Activated naive CD4-positive, alpha-beta T cell treated with anti-CD3 and anti-CD28 coated beads, Interleukin-2, amount 50 U/mL, for 16 hours (primary cell): Measurements from ENCODE around the gene CLSTN2.

Experiments
- DNase-seq: peaks from one replicate; pipeline ENCODE4 v3.0.0-alpha.2; 2020

Gene CLSTN2

DNA sequence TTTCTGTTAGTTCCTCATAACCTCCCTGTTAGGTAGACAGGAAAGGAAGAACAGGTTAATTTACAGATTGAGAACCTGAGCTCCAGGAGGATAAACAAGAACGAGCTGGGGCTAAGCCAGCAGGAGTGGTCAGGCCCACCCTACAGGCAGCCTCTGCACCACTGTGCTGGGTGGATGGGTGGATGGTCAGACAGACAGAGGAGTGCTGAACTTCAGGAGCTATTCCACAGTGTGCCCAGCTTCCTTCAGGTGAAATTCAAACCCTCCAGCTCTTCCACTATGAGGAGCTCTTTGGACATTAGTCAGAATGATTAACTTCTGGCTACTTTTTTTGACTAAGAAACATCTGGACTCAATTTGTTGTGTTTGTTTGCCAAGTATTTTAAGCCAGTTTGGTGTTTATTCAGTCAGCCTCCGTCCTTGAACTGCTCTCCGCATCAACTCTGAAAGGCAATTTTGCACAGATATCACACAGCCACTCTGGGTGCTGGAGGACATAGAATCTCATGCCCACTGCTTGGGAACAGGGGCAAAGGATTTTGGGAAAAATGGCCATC, 361.9 kb downstream of the CLSTN2 start:
- no peak for DNase-seq

- no peak for DNase-seq
These were observed 363.1 kb downstream of the CLSTN2 start for GRCh38 chr3:140298043-140298442.

DNA sequence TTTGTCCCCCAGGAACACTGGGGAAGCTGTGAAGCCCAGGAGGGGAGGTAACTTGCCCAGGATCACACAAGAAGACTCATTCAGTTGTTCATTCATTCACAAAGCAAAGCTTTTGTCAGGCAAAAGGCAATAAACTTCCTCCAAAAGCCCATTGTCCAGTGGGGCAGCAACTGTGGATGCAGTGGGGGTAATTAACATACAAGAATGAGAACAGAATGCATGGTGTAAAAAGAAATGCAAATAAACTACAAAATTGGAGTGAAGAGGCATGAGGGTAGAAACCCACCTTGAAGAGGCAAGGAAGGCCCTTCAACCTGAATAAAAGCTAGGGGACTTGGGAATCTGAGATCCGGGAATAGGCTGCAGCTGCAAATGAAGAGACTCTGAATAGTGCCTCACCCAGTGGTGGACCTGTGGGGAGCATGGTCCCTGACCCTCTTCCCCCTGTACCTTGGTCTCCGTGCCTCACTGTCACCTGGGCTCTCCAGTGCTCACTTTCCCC, 363.6 kb downstream of the CLSTN2 start:
- no peak for DNase-seq

- no peak for DNase-seq
These were observed 368.9 kb downstream of the CLSTN2 start for GRCh38 chr3:140303875-140304274.

- no peak for DNase-seq
These were observed 373.6 kb downstream of the CLSTN2 start for GRCh38 chr3:140308535-140308934.

DNA sequence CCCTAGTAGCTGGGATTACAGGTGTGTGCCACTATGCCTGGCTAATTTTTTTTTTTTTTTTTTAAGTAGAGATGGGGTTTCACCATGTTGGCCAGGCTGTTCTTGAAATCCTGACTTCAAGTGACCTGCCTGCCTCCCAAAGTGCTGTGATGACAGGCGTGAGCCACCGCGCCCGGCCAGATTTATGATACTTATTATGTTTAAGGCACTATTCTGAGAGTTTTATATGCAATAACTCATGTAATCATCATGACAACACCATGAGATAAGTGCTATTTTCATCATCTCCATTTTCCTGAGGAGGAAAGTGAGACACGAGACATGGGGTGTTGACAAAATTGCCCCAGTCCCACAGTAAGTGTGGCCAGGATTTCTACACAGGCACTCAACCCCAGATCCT, 376.4 kb downstream of the CLSTN2 start:
- no peak for DNase-seq

DNA sequence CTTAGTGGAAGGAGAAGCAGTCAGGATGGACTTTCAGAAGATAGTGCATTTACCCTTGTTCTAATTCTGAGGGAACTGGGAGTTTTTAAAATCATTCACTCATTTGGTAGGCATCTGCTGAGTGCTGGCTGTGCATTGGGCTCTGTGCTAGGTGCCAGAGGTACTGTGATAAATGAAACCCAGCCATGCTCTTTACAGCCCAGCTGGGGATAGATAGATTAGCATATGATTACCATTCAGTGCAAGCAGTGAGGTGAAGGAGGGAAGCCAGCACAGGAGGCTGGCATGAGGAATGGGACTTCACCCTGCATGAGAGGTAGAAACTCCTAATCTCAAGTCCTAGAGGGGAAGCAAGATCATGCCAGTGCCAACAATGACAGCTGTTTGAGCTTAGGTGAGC, 381.0 kb downstream of the CLSTN2 start:
- no peak for DNase-seq

DNA sequence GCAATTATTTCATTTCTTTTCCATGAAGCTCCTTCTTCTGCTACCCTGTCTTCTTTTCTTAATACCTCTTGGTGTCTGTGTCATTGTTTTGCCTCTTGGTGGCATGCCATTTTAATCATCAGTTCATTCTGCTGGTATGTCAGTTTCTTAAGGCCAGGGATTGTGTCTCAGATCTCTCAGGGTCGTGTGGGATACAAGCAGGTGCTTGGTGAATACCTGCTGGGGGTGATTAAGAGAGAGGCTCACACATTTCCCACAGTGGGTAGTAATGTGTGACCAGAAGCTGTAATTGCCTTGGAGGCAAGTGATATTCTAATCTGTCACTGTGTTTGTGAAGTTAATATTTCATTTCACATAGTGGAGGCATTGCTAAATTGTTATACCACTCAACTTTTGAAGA, 381.5 kb downstream of the CLSTN2 start:
- no peak for DNase-seq

DNA sequence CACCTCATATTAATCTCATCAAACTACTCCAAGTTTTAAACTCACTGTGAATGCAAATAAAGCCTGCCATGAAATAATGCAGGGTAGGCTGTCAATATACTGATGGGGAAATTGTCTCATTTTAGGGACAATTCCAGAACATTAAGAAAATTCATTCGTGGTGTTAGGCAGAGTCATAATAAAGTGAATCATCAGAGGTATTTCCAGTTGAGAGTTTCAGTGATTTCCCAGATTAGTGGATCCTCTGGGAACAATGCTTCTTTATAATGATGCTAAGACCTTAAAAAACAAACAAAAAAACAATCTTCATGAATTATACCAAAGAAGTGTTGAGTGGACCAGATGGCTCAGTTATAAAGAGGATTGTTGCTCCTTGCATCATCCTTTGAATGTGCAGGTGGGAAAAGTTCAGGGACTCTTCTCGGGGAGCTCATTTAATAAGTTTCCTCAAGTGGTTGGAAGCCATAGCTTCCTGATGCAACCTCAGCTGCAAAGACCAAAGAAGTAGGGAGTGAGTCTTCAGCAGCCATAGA, 381.9 kb downstream of the CLSTN2 start:
- DNase-seq, result no peak

DNA sequence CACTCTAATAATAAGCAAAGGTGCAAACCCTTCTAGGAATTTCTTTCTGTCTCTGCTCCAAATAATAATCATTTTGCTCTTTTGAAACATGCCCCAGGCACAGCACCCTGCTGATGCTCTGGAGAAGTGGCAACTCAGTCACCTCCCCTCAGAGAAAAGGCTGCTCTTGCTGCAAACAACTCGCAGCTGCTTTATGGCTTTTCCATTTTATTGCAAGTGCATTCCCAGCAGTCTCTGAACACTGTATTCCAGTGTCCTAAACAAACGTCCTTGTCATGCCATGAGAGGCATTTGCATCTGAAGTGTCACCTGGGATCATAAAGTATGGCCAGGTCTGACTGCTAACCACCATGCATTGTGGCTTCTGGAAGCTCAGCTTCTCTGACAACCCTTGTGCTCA, 384.8 kb downstream of the CLSTN2 start:
- DNase-seq, result no peak

GRCh38 chr3:140323561-140323960, 388.6 kb downstream of the CLSTN2 start:
- no peak for DNase-seq

- DNase-seq, result no peak
These were observed 397.1 kb downstream of the CLSTN2 start for GRCh38 chr3:140332131-140332530.

- DNase-seq, result no peak
These were observed 399.3 kb downstream of the CLSTN2 start for GRCh38 chr3:140334132-140334929.

DNA sequence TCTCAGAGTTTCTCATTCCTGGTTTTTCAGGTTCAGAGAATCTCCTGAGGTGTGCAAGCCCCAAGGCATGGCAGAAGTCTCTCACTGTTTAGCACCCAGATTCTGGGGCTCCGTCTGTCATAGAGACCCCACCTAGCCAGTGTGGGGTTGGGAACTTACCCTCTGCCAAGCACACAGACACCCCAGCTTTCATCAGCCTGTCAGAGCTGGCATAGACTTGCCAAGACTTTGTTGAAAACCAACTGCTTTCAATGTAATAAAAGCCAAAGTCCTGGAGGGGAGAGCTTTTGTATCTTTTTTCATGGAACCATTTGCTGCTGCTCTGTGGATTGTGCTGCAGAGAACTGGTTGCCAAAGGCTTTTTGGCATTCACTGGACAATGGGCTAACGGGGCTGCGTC, 401.5 kb downstream of the CLSTN2 start:
- no peak for DNase-seq

- DNase-seq, result no peak
These were observed 403.9 kb downstream of the CLSTN2 start for GRCh38 chr3:140338916-140339315.

DNA sequence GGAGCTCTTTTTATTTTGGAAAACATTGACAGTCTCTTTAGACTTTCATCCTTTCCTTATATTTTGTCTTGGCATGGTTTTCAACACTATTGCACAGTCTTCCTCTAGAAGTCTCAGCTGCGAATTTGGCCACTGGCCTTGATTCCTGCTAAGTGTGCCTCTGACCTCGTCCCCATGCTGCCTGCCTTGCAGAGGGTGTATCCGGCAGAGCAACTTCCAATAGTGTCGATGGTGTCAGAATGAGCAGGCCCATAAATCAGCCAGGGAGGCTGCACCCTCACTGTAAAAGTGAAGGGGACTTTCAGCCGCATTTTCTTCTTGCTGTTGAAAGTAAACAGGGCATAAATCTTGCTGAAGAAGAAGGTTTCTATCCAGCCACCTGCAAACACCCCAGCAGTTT, 406.2 kb downstream of the CLSTN2 start:
- no peak for DNase-seq

GRCh38 chr3:140341817-140342403, 406.9 kb downstream of the CLSTN2 start:
- no peak for DNase-seq

- DNase-seq, result no peak
These were observed 407.7 kb downstream of the CLSTN2 start for GRCh38 chr3:140342668-140343067.

DNA sequence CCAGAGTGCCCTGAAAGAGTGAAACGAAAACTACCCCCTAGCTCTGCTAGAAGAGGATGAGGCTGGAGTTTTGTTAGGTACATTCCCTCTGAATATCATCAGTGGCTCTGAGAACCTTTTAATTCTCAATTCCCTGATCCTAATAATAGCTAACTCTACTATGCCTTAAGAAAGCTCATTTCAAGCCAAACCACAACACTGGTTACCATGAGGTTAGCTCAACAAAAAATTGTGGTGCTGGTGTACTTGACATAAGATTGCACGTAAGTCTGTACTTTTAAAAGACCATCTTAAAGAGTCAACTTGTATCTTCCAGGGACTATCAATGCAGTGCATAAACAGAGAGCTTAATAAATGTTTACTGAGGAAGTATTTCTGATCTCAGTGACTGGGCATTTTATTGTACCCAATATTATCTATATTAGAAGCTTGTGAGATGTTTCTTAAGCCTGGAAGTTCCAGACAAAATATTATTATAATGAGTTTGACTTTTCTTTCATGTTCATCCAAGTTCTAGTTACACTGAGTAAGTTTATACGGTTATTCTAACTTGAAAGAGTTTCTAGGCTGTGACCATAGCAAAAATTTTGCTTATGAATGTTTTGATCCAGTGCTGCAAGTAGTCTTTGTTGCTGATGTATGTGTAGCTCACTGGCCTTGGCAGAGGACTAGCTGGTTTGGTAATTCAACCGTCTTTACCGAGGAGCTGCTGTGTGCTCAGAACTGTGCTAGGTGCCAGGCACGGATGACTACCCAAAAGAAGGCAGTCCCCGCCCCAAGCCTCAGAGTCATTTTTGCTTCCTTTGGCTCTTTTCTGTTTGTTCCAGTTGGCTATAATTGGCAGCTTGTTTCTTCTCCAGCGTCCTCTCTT, 408.5 kb downstream of the CLSTN2 start:
- no peak for DNase-seq

- DNase-seq, result no peak
These were observed 409.1 kb downstream of the CLSTN2 start for GRCh38 chr3:140344082-140344454.

DNA sequence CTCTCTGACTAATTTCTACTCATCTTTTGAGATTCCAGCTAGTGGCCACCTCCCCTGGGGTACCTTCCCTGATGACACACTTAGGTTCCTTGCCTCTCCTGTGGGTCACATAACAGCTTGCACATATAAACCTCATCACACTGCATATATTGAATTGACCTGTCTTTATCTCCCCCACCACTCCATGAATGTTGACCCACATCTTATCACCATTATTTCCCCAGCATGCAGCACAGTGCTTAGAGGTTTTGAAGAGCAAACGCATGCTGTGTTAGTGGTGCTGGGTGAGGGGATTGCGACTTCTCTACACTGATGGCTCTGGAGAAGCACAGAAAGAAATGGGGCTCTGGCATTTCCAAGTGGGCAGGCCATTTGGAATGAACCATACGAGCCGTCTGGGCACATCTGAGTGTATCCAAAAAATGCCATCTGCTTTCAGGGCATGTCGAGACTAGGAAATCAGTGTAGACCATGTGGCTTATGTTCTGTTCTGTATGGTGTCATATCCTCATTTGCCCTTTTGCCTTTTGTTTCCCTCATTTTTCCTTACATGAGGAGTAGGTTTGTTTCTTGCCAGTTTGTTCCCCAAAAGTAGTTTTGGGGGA, 409.7 kb downstream of the CLSTN2 start:
- DNase-seq, result no peak

- no peak for DNase-seq
These were observed 412.2 kb downstream of the CLSTN2 start for GRCh38 chr3:140347151-140347550.

DNA sequence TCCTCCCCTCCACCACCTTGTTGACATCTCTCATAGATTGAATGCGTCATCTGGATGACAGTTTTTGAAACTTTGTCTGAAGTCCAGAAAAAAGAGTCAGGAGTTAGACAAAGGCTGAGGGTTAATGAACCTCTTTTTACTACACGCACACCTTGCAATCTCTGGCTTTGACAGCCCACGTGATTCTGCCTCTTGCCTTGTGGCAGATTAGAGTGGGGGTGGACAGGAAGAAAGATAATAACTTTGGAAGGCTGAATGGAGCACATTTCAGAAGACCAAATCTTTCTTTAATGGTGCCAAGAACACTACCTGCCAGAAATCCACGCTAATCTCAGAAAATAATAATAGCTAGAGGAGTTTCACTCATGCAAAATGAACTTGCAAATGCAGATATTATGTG, 415.0 kb downstream of the CLSTN2 start:
- no peak for DNase-seq
